ENCODE results near the gene HACD2.

The HACD2 gene

DNA sequence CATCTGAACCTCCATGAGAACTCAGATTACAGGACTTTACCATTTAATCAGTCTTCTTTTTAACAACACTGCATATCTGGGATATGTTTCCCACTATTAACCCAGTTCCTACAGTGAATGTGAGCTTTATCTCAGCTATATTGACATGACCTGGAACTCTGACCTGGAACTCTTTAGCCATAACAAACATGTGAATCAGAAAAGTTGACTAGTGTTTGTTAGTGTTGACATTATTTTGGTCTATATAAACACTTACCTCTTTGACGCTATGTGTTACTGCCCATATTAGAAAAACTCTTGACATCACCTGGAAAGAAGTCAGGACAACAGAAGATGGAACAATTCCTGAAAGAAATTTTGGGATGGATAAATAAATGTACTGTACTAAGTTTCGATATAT, 56.7 kb downstream of the HACD2 start:
- no peak overlapping the region for H3K4me2 ChIP-seq (ENCODE audit: low read depth, low read length, poor library complexity, severe bottlenecking)
- no peaks in the 10 kb centered on the region for H3K9me2 ChIP-seq (replicated peaks; ENCODE audit: low read depth, low read length)
- TF ChIP-seq, protein P1, sequence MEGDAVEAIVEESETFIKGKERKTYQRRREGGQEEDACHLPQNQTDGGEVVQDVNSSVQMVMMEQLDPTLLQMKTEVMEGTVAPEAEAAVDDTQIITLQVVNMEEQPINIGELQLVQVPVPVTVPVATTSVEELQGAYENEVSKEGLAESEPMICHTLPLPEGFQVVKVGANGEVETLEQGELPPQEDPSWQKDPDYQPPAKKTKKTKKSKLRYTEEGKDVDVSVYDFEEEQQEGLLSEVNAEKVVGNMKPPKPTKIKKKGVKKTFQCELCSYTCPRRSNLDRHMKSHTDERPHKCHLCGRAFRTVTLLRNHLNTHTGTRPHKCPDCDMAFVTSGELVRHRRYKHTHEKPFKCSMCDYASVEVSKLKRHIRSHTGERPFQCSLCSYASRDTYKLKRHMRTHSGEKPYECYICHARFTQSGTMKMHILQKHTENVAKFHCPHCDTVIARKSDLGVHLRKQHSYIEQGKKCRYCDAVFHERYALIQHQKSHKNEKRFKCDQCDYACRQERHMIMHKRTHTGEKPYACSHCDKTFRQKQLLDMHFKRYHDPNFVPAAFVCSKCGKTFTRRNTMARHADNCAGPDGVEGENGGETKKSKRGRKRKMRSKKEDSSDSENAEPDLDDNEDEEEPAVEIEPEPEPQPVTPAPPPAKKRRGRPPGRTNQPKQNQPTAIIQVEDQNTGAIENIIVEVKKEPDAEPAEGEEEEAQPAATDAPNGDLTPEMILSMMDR (conservative IDR thresholded peaks at IDR 0.05; ENCODE audit: low read length) = no peak
- TF ChIP-seq EZH2phosphoT487 (IDR thresholded peaks at IDR 0.05; ENCODE audit: borderline replicate concordance) = no peak
- no peak overlapping the region for H3K9ac ChIP-seq (ENCODE audit: low read depth, low read length, poor library complexity, severe bottlenecking)
- H3K9me3 ChIP-seq (ENCODE audit: insufficient read depth, low read depth, low read length) = no peaks in the 10 kb centered on the region
- H3K79me2 ChIP-seq (ENCODE audit: insufficient read depth, low read length) = no peaks in the 10 kb centered on the region
- H4K20me1 ChIP-seq (ENCODE audit: insufficient read depth, low read length, poor library complexity, severe bottlenecking) = no peaks in the 10 kb centered on the region
- no peak overlapping the region for H2AFZ ChIP-seq (ENCODE audit: low read length)
- H3K27me3 ChIP-seq (ENCODE audit: insufficient read depth, low read length, poor library complexity, severe bottlenecking) = no peaks in the 10 kb centered on the region
- H3F3A ChIP-seq (ENCODE audit: low read depth) = no peaks in the 10 kb centered on the region
- H3K4me3 ChIP-seq (ENCODE audit: low read length, poor library complexity, severe bottlenecking) = no peak overlapping the region
- peaks cover 43% of the 10 kb centered on the region; the same call in 1 of the 2 replicates for H3K36me3 ChIP-seq (ENCODE audit: insufficient read depth, low read length)
- H3K4me1 ChIP-seq (ENCODE audit: insufficient read depth, low read length, poor library complexity, severe bottlenecking) = no peaks in the 10 kb centered on the region

DNA sequence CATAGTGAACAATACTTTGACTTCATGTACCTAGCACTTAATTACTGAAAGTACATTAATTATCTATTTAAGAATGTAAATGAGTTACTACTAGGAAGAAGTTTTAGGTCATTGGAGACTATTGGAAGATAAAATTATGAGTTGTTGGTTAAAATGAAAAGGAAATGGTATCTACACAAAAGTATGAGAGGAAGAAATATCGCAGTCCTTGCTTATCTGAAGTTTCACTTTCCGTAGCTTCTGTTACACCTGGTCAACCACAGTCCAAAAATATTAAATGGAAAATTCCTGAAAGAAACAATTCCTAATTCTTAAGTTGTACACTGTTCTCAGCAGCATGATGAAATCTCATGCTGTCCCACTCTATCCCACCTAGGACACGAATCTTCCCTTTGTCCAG, 57.8 kb downstream of the HACD2 start:
- H2AFZ ChIP-seq (ENCODE audit: low read length) = no peak overlapping the region
- H3K9ac ChIP-seq (ENCODE audit: low read depth, low read length, poor library complexity, severe bottlenecking) = no peak overlapping the region
- no peak overlapping the region for H3K4me2 ChIP-seq (ENCODE audit: low read depth, low read length, poor library complexity, severe bottlenecking)
- H3F3A ChIP-seq (ENCODE audit: low read depth) = no peaks in the 10 kb centered on the region
- no peaks in the 10 kb centered on the region for H3K79me2 ChIP-seq (ENCODE audit: insufficient read depth, low read length)
- H3K9me3 ChIP-seq (ENCODE audit: insufficient read depth, low read depth, low read length) = no peaks in the 10 kb centered on the region
- no peaks in the 10 kb centered on the region for H3K4me1 ChIP-seq (ENCODE audit: insufficient read depth, low read length, poor library complexity, severe bottlenecking)
- H4K20me1 ChIP-seq (ENCODE audit: insufficient read depth, low read length, poor library complexity, severe bottlenecking) = no peaks in the 10 kb centered on the region
- no peak overlapping the region for H3K4me3 ChIP-seq (ENCODE audit: low read length, poor library complexity, severe bottlenecking)
- peaks cover 48% of the 10 kb centered on the region; the same call in 1 of the 2 replicates for H3K36me3 ChIP-seq (ENCODE audit: insufficient read depth, low read length)
- TF ChIP-seq, protein P1 (conservative IDR thresholded peaks at IDR 0.05; ENCODE audit: low read length) = no peak
- no peak for TF ChIP-seq EZH2phosphoT487 (IDR thresholded peaks at IDR 0.05; ENCODE audit: borderline replicate concordance)
- no peaks in the 10 kb centered on the region for H3K9me2 ChIP-seq (replicated peaks; ENCODE audit: low read depth, low read length)
- H3K27me3 ChIP-seq (ENCODE audit: insufficient read depth, low read length, poor library complexity, severe bottlenecking) = no peaks in the 10 kb centered on the region

DNA sequence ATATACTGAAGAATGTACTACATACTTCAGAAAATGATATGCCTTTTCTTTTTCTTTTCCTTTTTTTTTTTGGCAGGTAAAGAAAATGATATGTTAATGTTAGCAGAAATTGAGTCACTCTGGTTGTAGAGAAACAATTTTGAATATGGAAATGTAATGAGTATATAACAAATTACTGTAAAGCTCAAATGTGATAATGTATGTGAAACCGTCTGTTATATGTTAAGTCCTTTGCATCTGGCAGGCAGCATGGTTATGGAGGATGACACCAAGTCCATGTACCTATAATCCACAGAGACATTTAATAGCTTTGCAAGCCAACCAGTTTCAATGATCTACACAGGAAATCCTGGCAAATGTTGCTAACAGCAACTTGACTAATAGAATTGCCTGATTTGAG, 58.4 kb downstream of the HACD2 start:
- Histone ChIP-seq H3K4me2 (ENCODE audit: low read depth, low read length, poor library complexity, severe bottlenecking) (no peak overlapping the region), H2AFZ (ENCODE audit: low read length) (no peak overlapping the region), H3K36me3 (ENCODE audit: insufficient read depth, low read length) (peaks cover 48% of the 10 kb centered on the region; the same call in 1 of the 2 replicates), H3K9ac (ENCODE audit: low read depth, low read length, poor library complexity, severe bottlenecking) (no peak overlapping the region), H4K20me1 (ENCODE audit: insufficient read depth, low read length, poor library complexity, severe bottlenecking) (no peaks in the 10 kb centered on the region), H3K4me1 (ENCODE audit: insufficient read depth, low read length, poor library complexity, severe bottlenecking) (peaks cover 4% of the 10 kb centered on the region), H3K9me2 (replicated peaks; ENCODE audit: low read depth, low read length) (no peaks in the 10 kb centered on the region), H3K9me3 (ENCODE audit: insufficient read depth, low read depth, low read length) (no peaks in the 10 kb centered on the region), H3K27me3 (ENCODE audit: insufficient read depth, low read length, poor library complexity, severe bottlenecking) (no peaks in the 10 kb centered on the region), H3K4me3 (ENCODE audit: low read length, poor library complexity, severe bottlenecking) (no peak overlapping the region), H3F3A (ENCODE audit: low read depth) (no peaks in the 10 kb centered on the region), H3K79me2 (ENCODE audit: insufficient read depth, low read length) (no peaks in the 10 kb centered on the region)
- TF ChIP-seq, protein P1 (conservative IDR thresholded peaks at IDR 0.05; ENCODE audit: low read length) = no peak
- TF ChIP-seq EZH2phosphoT487 (IDR thresholded peaks at IDR 0.05; ENCODE audit: borderline replicate concordance) = no peak
